Activated naive CD8-positive, alpha-beta T cell treated with anti-CD3 and anti-CD28 coated beads, Interleukin-2, amount 10 ng/mL, durations not matched to agents 7 days and 5 days (primary cell): ENCODE data around the gene FGD5. TPM values are rescaled to one million over a fixed set of nuclear protein-coding genes. Genes with fewer than 3 reads are reported as not detected.

Experiments
- ATAC-seq: fragments of 150-1000 bp; cut with Tn5 transposase; one replicate; pipeline ENCODE4 v1.10.0; 2021; ENCODE audit warnings: low read depth, moderate library complexity
- POLR2A ChIA-PET: fragments of 350-600 bp; sonication (Branson Sonifier 250); formaldehyde crosslinking; loops from one replicate; lab custom pipeline; 2021; ENCODE audit warnings: antibody characterized with exemption; lab: Charles Lee
- DNase-seq: peaks from one replicate; pipeline ENCODE4 v3.0.0; 2021
- H3K27ac Mint-ChIP-seq: one replicate; pipeline ENCODE4 v1.8.0; 2022; ENCODE audit warnings: mild to moderate bottlenecking, mixed read lengths
- H3K27me3 Mint-ChIP-seq: one replicate; pipeline ENCODE4 v1.8.0; 2022; ENCODE audit warnings: mild to moderate bottlenecking, moderate library complexity, mixed read lengths
- H3K36me3 Mint-ChIP-seq: one replicate; pipeline ENCODE4 v1.8.0; 2021; ENCODE audit warnings: mild to moderate bottlenecking, mixed read lengths
- H3K4me1 Mint-ChIP-seq: one replicate; pipeline ENCODE4 v1.8.0; 2021; ENCODE audit warnings: mixed read lengths
- H3K4me3 Mint-ChIP-seq: one replicate; pipeline ENCODE4 v1.8.0; 2022; ENCODE audit warnings: mild to moderate bottlenecking, moderate library complexity, mixed read lengths
- H3K9me3 Mint-ChIP-seq: one replicate; pipeline ENCODE4 v1.8.0; 2021; ENCODE audit warnings: mixed read lengths
- total RNA-seq, 2 experiments: library from RNA; stranded (reverse); gene quantifications; one replicate each; pipeline ENCODE4 v1.2.3, GENCODE V29; 2021

The FGD5 gene
- total RNA-seq, 2 experiments from 2014 or later, result 0.17 TPM; not detected in 1

GRCh38 chr3:14783480-14784086 is 35.2 kb upstream of the FGD5 start:
- Mint-ChIP-seq H3K4me1 (no peaks in the 10 kb centered on the region), H3K36me3 (no peaks in the 10 kb centered on the region), H3K27me3 (peaks cover 21% of the 10 kb centered on the region), H3K27ac (no peak overlapping the region), H3K9me3 (peaks cover 6% of the 10 kb centered on the region), H3K4me3 (no peak overlapping the region)
- ATAC-seq (no peak), DNase-seq (no peak)
- POLR2A ChIA-PET, result no interaction called here

- peaks cover 15% of the 10 kb centered on the region for H3K27me3 Mint-ChIP-seq
- POLR2A ChIA-PET, result no interaction called here
- no peaks in the 10 kb centered on the region for H3K4me1 Mint-ChIP-seq
- ATAC-seq (no peak), DNase-seq (no peak)
- peaks cover 2% of the 10 kb centered on the region for H3K9me3 Mint-ChIP-seq
- no peaks in the 10 kb centered on the region for H3K36me3 Mint-ChIP-seq
- H3K27ac Mint-ChIP-seq, result no peak overlapping the region
- no peak overlapping the region for H3K4me3 Mint-ChIP-seq
These were observed 34.6 kb upstream of the FGD5 start for GRCh38 chr3:14784087-14784681.

- Mint-ChIP-seq H3K27me3 (peaks cover 12% of the 10 kb centered on the region), H3K4me3 (no peak overlapping the region), H3K36me3 (no peaks in the 10 kb centered on the region), H3K4me1 (no peaks in the 10 kb centered on the region), H3K9me3 (no peaks in the 10 kb centered on the region), H3K27ac (no peak overlapping the region)
- ATAC-seq (no peak), DNase-seq (no peak)
- POLR2A ChIA-PET, result no interaction called here
These were observed 33.3 kb upstream of the FGD5 start for GRCh38 chr3:14785207-14786155.

- ATAC-seq (no peak), DNase-seq (no peak)
- no peak overlapping the region for H3K4me3 Mint-ChIP-seq
- no peaks in the 10 kb centered on the region for H3K36me3 Mint-ChIP-seq
- no peaks in the 10 kb centered on the region for H3K9me3 Mint-ChIP-seq
- H3K27me3 Mint-ChIP-seq, result peaks cover 14% of the 10 kb centered on the region
- no peak overlapping the region for H3K27ac Mint-ChIP-seq
- H3K4me1 Mint-ChIP-seq, result peaks cover 1% of the 10 kb centered on the region
- POLR2A ChIA-PET, result no interaction called here
These were observed 32.4 kb upstream of the FGD5 start for GRCh38 chr3:14786369-14786768.

GRCh38 chr3:14787630-14788029 is 31.1 kb upstream of the FGD5 start:
- Mint-ChIP-seq H3K27me3 (peaks cover 8% of the 10 kb centered on the region), H3K9me3 (no peaks in the 10 kb centered on the region), H3K27ac (no peak overlapping the region), H3K36me3 (no peaks in the 10 kb centered on the region), H3K4me1 (peaks cover 1% of the 10 kb centered on the region), H3K4me3 (no peak overlapping the region)
- no peak for ATAC-seq
- no peak for DNase-seq
- POLR2A ChIA-PET, result no interaction called here

- no peaks in the 10 kb centered on the region for H3K36me3 Mint-ChIP-seq
- no peaks in the 10 kb centered on the region for H3K9me3 Mint-ChIP-seq
- peaks cover 10% of the 10 kb centered on the region for H3K27me3 Mint-ChIP-seq
- DNase-seq (peak; percentile 18), ATAC-seq (no peak)
- H3K27ac Mint-ChIP-seq, result no peak overlapping the region
- H3K4me1 Mint-ChIP-seq, result peaks cover 1% of the 10 kb centered on the region
- no peak overlapping the region for H3K4me3 Mint-ChIP-seq
- POLR2A ChIA-PET, result no interaction called here
These were observed 30.1 kb upstream of the FGD5 start for GRCh38 chr3:14788644-14789043.

GRCh38 chr3:14789221-14789620 is 29.5 kb upstream of the FGD5 start:
- DNase-seq (no peak), ATAC-seq (no peak)
- Mint-ChIP-seq H3K36me3 (no peaks in the 10 kb centered on the region), H3K27ac (no peak overlapping the region), H3K27me3 (peaks cover 10% of the 10 kb centered on the region), H3K4me1 (peaks cover 1% of the 10 kb centered on the region), H3K4me3 (no peak overlapping the region), H3K9me3 (no peaks in the 10 kb centered on the region)
- POLR2A ChIA-PET, result no interaction called here

GRCh38 chr3:14789640-14790285 is 29.0 kb upstream of the FGD5 start:
- peaks cover 1% of the 10 kb centered on the region for H3K4me1 Mint-ChIP-seq
- H3K9me3 Mint-ChIP-seq, result no peaks in the 10 kb centered on the region
- peaks cover 13% of the 10 kb centered on the region for H3K27me3 Mint-ChIP-seq
- POLR2A ChIA-PET, result interaction anchor here (1.4 kb wide), 1 partner anchor 131 kb away, joined by 5 read pairs; no protein-coding TSS in a partner anchor
- H3K4me3 Mint-ChIP-seq, result no peak overlapping the region
- H3K27ac Mint-ChIP-seq, result no peak overlapping the region
- H3K36me3 Mint-ChIP-seq, result no peaks in the 10 kb centered on the region
- no peak for DNase-seq
- ATAC-seq, result no peak

GRCh38 chr3:14791343-14791945 is 27.3 kb upstream of the FGD5 start:
- Mint-ChIP-seq H3K4me1 (peaks cover 1% of the 10 kb centered on the region), H3K9me3 (no peaks in the 10 kb centered on the region), H3K27ac (no peak overlapping the region), H3K36me3 (no peaks in the 10 kb centered on the region), H3K27me3 (peaks cover 11% of the 10 kb centered on the region), H3K4me3 (no peak overlapping the region)
- ATAC-seq (peak; percentile 84), DNase-seq (peak; percentile 72)
- POLR2A ChIA-PET, result interaction anchor here (1.4 kb wide), 1 partner anchor 130 kb away, joined by 5 read pairs; no protein-coding TSS in a partner anchor

- H3K9me3 Mint-ChIP-seq, result no peaks in the 10 kb centered on the region
- peaks cover 1% of the 10 kb centered on the region for H3K4me1 Mint-ChIP-seq
- no peak overlapping the region for H3K4me3 Mint-ChIP-seq
- H3K36me3 Mint-ChIP-seq, result no peaks in the 10 kb centered on the region
- no peak overlapping the region for H3K27ac Mint-ChIP-seq
- ATAC-seq, result no peak
- peaks cover 13% of the 10 kb centered on the region for H3K27me3 Mint-ChIP-seq
- POLR2A ChIA-PET, result no interaction called here
- DNase-seq, result no peak
These were observed 26.1 kb upstream of the FGD5 start for GRCh38 chr3:14792691-14793121.

- Mint-ChIP-seq H3K27me3 (peaks cover 13% of the 10 kb centered on the region), H3K4me3 (no peak overlapping the region), H3K9me3 (no peaks in the 10 kb centered on the region), H3K36me3 (no peaks in the 10 kb centered on the region), H3K4me1 (peaks cover 1% of the 10 kb centered on the region), H3K27ac (no peak overlapping the region)
- POLR2A ChIA-PET, result interaction anchor here (0.7 kb wide), 1 partner anchor 123 kb away, joined by 5 read pairs; no protein-coding TSS in a partner anchor
- DNase-seq (no peak), ATAC-seq (no peak)
These were observed 25.5 kb upstream of the FGD5 start for GRCh38 chr3:14793126-14793857.

GRCh38 chr3:14793858-14794234 is 24.9 kb upstream of the FGD5 start:
- DNase-seq (no peak), ATAC-seq (no peak)
- no peak overlapping the region for H3K4me3 Mint-ChIP-seq
- peaks cover 1% of the 10 kb centered on the region for H3K4me1 Mint-ChIP-seq
- peaks cover 13% of the 10 kb centered on the region for H3K27me3 Mint-ChIP-seq
- POLR2A ChIA-PET, result interaction anchor here (0.7 kb wide), 1 partner anchor 122 kb away, joined by 5 read pairs; no protein-coding TSS in a partner anchor
- no peak overlapping the region for H3K27ac Mint-ChIP-seq
- H3K36me3 Mint-ChIP-seq, result no peaks in the 10 kb centered on the region
- H3K9me3 Mint-ChIP-seq, result no peaks in the 10 kb centered on the region
